Hepatocyte (in vitro differentiated cells): ENCODE measurements around the gene TFEB. TPM values are rescaled to one million over a fixed set of nuclear protein-coding genes. Genes with fewer than 3 reads are reported as not detected.

ENCODE experiments used
- DNase-seq: peaks from one replicate; pipeline ENCODE4 v3.0.0-alpha.2; 2016; ENCODE audit warnings: low spot score
- H2AFZ ChIP-seq: fragments of 200-600 bp; sonication (generic); 2 replicates; pipeline ENCODE4 v1.6.0; 2016; ENCODE audit warnings: antibody characterized with exemption, mild to moderate bottlenecking
- H3K27ac ChIP-seq: fragments of 200-600 bp; sonication (generic); 2 replicates; pipeline ENCODE4 v1.5.1; 2016; ENCODE audit warnings: mild to moderate bottlenecking
- H3K27me3 ChIP-seq: fragments of 200-600 bp; sonication (generic); 2 replicates; pipeline ENCODE4 v1.6.1; 2016
- H3K36me3 ChIP-seq: fragments of 200-600 bp; sonication (generic); replicated peaks from 2 replicates; pipeline ENCODE4 v1.5.1; 2016; ENCODE audit warnings: low read depth; ENCODE audit not compliant: insufficient read depth
- H3K4me1 ChIP-seq: fragments of 200-600 bp; sonication (generic); 2 replicates; pipeline ENCODE4 v1.5.1; 2016; ENCODE audit warnings: mild to moderate bottlenecking, moderate library complexity; ENCODE audit not compliant: insufficient read depth
- H3K4me2 ChIP-seq: fragments of 200-600 bp; sonication (generic); 2 replicates; pipeline ENCODE4 v1.6.0; 2016
- H3K4me3 ChIP-seq: fragments of 200-600 bp; sonication (generic); 2 replicates; pipeline ENCODE4 v1.5.1; 2016; ENCODE audit warnings: mild to moderate bottlenecking
- H3K79me2 ChIP-seq: fragments of 200-600 bp; sonication (generic); 2 replicates; pipeline ENCODE4 v1.6.0; 2017; ENCODE audit warnings: mild to moderate bottlenecking
- H3K9me2 ChIP-seq: fragments of 200-600 bp; sonication (generic); replicated peaks from 2 replicates; pipeline ENCODE4 v1.6.0; 2017; ENCODE audit warnings: mild to moderate bottlenecking; ENCODE audit not compliant: insufficient read depth
- H3K9me3 ChIP-seq: fragments of 200-600 bp; sonication (generic); 2 replicates; pipeline ENCODE4 v1.5.1; 2016; ENCODE audit warnings: low read depth, mild to moderate bottlenecking
- H4K20me1 ChIP-seq: fragments of 200-600 bp; sonication (generic); 2 replicates; pipeline ENCODE4 v1.6.0; 2016; ENCODE audit warnings: mild to moderate bottlenecking; ENCODE audit not compliant: insufficient read depth, poor library complexity, severe bottlenecking
- CTCF ChIP-seq: fragments of 200-600 bp; sonication (generic); IDR thresholded peaks from 2 replicates; pipeline ENCODE4 v1.5.1; 2016; ENCODE audit warnings: antibody characterized with exemption, mild to moderate bottlenecking; ENCODE audit not compliant: poor library complexity
- EZH2 ChIP-seq: fragments of 200-600 bp; sonication (generic); IDR thresholded peaks from 2 replicates; pipeline ENCODE4 v1.6.1; 2016; ENCODE audit warnings: antibody characterized with exemption, mild to moderate bottlenecking, borderline replicate concordance
- EZH2phosphoT487 ChIP-seq: fragments of 200-600 bp; sonication (generic); IDR thresholded peaks from one replicate; pipeline ENCODE4 v1.6.1; 2018; ENCODE audit warnings: antibody characterized with exemption, mild to moderate bottlenecking, low read depth, moderate library complexity; ENCODE audit not compliant: unreplicated experiment, severe bottlenecking
- WGBS: methylation state at CpG from one replicate; pipeline ENCODE4 v1.1.6; 2016; ENCODE audit warnings: low lambda C conversion rate; ENCODE audit errors: missing lambda C conversion rate; 5-methylcytosine and 5-hydroxymethylcytosine counted together
- polyA plus RNA-seq: library from polyadenylated mRNA; unstranded; fragments of >200 nt; fragmentation: Nextera tagmentation; extraction: Ambion mirVana; gene quantifications from 2 replicates; pipeline ENCODE4 v1.2.1, GENCODE V29; 2016
- total RNA-seq: library from RNA; depleted of rRNA; stranded (reverse); fragments of >200 nt; gene quantifications from 2 replicates; pipeline ENCODE4 v1.2.3, GENCODE V29; 2014

TFEB gene
- total and polyA plus RNA-seq, 2 experiments from 2014 or later = 14.2 to 32.7 TPM

- Histone ChIP-seq H3K79me2 (no peaks in the 10 kb centered on the region), H3K27me3 (peaks cover 3% of the 10 kb centered on the region), H3K4me1 (no peaks in the 10 kb centered on the region), H3K4me3 (no peak overlapping the region), H3K36me3 (no peaks in the 10 kb centered on the region), H2AFZ (no peak overlapping the region), H3K9me3 (no peaks in the 10 kb centered on the region), H3K27ac (no peak overlapping the region), H4K20me1 (no peaks in the 10 kb centered on the region), H3K4me2 (no peak overlapping the region), H3K9me2 (no peaks in the 10 kb centered on the region)
- TF ChIP-seq CTCF (no peak), EZH2 (no peak), EZH2phosphoT487 (no peak)
- WGBS = 83% methylated on average over 9 of the region's 9 CpGs
- DNase-seq = no peak
Observed at GRCh38 chr6:41670703-41671360, 64.6 kb downstream of the TFEB start.

GRCh38 chr6:41668968-41669367 is 66.4 kb downstream of the TFEB start:
- Histone ChIP-seq H3K79me2 (no peaks in the 10 kb centered on the region), H3K27me3 (peaks cover 3% of the 10 kb centered on the region), H3K9me2 (no peaks in the 10 kb centered on the region), H3K4me1 (no peaks in the 10 kb centered on the region), H4K20me1 (no peaks in the 10 kb centered on the region), H3K4me2 (no peak overlapping the region), H3K9me3 (no peaks in the 10 kb centered on the region), H3K27ac (no peak overlapping the region), H2AFZ (no peak overlapping the region), H3K36me3 (no peaks in the 10 kb centered on the region), H3K4me3 (no peak overlapping the region)
- DNase-seq = no peak
- no peak for TF ChIP-seq CTCF
- TF ChIP-seq EZH2 = no peak
- TF ChIP-seq EZH2phosphoT487 = no peak
- 98% methylated on average over 2 of the region's 2 CpGs for WGBS

- Histone ChIP-seq H4K20me1 (no peaks in the 10 kb centered on the region), H3K4me3 (no peak overlapping the region), H3K4me2 (no peak overlapping the region), H3K9me2 (no peaks in the 10 kb centered on the region), H3K79me2 (no peaks in the 10 kb centered on the region), H3K27ac (no peak overlapping the region), H3K9me3 (no peaks in the 10 kb centered on the region), H3K36me3 (no peaks in the 10 kb centered on the region), H2AFZ (no peak overlapping the region), H3K4me1 (no peaks in the 10 kb centered on the region), H3K27me3 (peaks cover 3% of the 10 kb centered on the region)
- DNase-seq = no peak
- TF ChIP-seq EZH2 = no peak
- TF ChIP-seq EZH2phosphoT487 = no peak
- no peak for TF ChIP-seq CTCF
- WGBS = 95% methylated on average over 1 of the region's 1 CpG
Observed at GRCh38 chr6:41667195-41667594, 68.2 kb downstream of the TFEB start.

- no peak overlapping the region for H3K4me3 ChIP-seq
- H2AFZ ChIP-seq = no peak overlapping the region
- no peak overlapping the region for H3K4me2 ChIP-seq
- H3K27me3 ChIP-seq = no peaks in the 10 kb centered on the region
- no peak for DNase-seq
- H3K79me2 ChIP-seq = no peaks in the 10 kb centered on the region
- no peaks in the 10 kb centered on the region for H4K20me1 ChIP-seq
- no peaks in the 10 kb centered on the region for H3K9me3 ChIP-seq
- no peak overlapping the region for H3K27ac ChIP-seq
- no peaks in the 10 kb centered on the region for H3K9me2 ChIP-seq
- no peaks in the 10 kb centered on the region for H3K36me3 ChIP-seq
- TF ChIP-seq EZH2phosphoT487 (no peak), EZH2 (no peak), CTCF (no peak)
- H3K4me1 ChIP-seq = no peaks in the 10 kb centered on the region
- 92% methylated on average over 5 of the region's 5 CpGs for WGBS
Observed at GRCh38 chr6:41664271-41664670, 71.1 kb downstream of the TFEB start.
